ENCODE data around the gene NAV2. TPM values are rescaled to one million over a fixed set of nuclear protein-coding genes. Genes with fewer than 3 reads are reported as not detected.

NAV2 gene
- polyA plus RNA-seq, 1 donor from 2014 or later: 3.0 TPM

- Histone ChIP-seq H3K36me3 (ENCODE audit: insufficient read depth, low read length) (no peaks in the 10 kb centered on the region), H3K27ac (ENCODE audit: low read length) (no peak overlapping the region), H3K4me3 (ENCODE audit: low read length) (no peak overlapping the region), H2AFZ (ENCODE audit: low read depth, low read length) (no peak overlapping the region), H3K79me2 (replicated peaks; ENCODE audit: insufficient read depth, low read length) (no peaks in the 10 kb centered on the region), H3K27me3 (ENCODE audit: insufficient read depth, low read depth, low read length) (no peaks in the 10 kb centered on the region), H3K9me3 (ENCODE audit: low read length) (no peaks in the 10 kb centered on the region), H3F3A (ENCODE audit: insufficient read depth, low read length, poor library complexity, severe bottlenecking) (no peaks in the 10 kb centered on the region), H3K9ac (ENCODE audit: low read length) (no peak overlapping the region), H4K20me1 (ENCODE audit: insufficient read depth) (no peaks in the 10 kb centered on the region), H3K4me2 (ENCODE audit: low read length) (no peak overlapping the region), H3K9me2 (ENCODE audit: insufficient read depth, low read length) (no peaks in the 10 kb centered on the region)
- TF ChIP-seq POLR2AphosphoS5 (IDR thresholded peaks at IDR 0.05) (no peak), MXI1 (conservative IDR thresholded peaks at IDR 0.05; ENCODE audit: poor library complexity, severe bottlenecking) (no peak), SMC3 (conservative IDR thresholded peaks at IDR 0.05; ENCODE audit: poor library complexity) (no peak)
Measured at GRCh38 chr11:19872512-19873145, 160.0 kb downstream of the NAV2 start.

GRCh38 chr11:19873730-19874129 lies 161.1 kb downstream of the NAV2 start:
- H3K4me2 ChIP-seq (ENCODE audit: low read length): no peak overlapping the region
- no peaks in the 10 kb centered on the region for H3K27me3 ChIP-seq (ENCODE audit: insufficient read depth, low read depth, low read length)
- no peak overlapping the region for H3K27ac ChIP-seq (ENCODE audit: low read length)
- H3K9ac ChIP-seq (ENCODE audit: low read length): no peak overlapping the region
- no peaks in the 10 kb centered on the region for H3K9me3 ChIP-seq (ENCODE audit: low read length)
- no peaks in the 10 kb centered on the region for H3F3A ChIP-seq (ENCODE audit: insufficient read depth, low read length, poor library complexity, severe bottlenecking)
- H4K20me1 ChIP-seq (ENCODE audit: insufficient read depth): no peaks in the 10 kb centered on the region
- TF ChIP-seq, protein P1, sequence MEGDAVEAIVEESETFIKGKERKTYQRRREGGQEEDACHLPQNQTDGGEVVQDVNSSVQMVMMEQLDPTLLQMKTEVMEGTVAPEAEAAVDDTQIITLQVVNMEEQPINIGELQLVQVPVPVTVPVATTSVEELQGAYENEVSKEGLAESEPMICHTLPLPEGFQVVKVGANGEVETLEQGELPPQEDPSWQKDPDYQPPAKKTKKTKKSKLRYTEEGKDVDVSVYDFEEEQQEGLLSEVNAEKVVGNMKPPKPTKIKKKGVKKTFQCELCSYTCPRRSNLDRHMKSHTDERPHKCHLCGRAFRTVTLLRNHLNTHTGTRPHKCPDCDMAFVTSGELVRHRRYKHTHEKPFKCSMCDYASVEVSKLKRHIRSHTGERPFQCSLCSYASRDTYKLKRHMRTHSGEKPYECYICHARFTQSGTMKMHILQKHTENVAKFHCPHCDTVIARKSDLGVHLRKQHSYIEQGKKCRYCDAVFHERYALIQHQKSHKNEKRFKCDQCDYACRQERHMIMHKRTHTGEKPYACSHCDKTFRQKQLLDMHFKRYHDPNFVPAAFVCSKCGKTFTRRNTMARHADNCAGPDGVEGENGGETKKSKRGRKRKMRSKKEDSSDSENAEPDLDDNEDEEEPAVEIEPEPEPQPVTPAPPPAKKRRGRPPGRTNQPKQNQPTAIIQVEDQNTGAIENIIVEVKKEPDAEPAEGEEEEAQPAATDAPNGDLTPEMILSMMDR (IDR thresholded peaks at IDR 0.05; ENCODE audit: poor library complexity, severe bottlenecking): no peak
- TF ChIP-seq EP300 (conservative IDR thresholded peaks at IDR 0.05; ENCODE audit: poor library complexity, severe bottlenecking) (no peak), RAD21 (conservative IDR thresholded peaks at IDR 0.05) (no peak), REST (IDR thresholded peaks at IDR 0.05; ENCODE audit: borderline replicate concordance) (no peak), SMC3 (conservative IDR thresholded peaks at IDR 0.05; ENCODE audit: poor library complexity) (no peak), POLR2AphosphoS5 (IDR thresholded peaks at IDR 0.05) (no peak), EZH2 (IDR thresholded peaks at IDR 0.05; ENCODE audit: borderline replicate concordance, insufficient read depth, low read length, poor library complexity, severe bottlenecking) (no peak), TAF1 (IDR thresholded peaks at IDR 0.05; ENCODE audit: low read depth) (no peak), MXI1 (conservative IDR thresholded peaks at IDR 0.05; ENCODE audit: poor library complexity, severe bottlenecking) (no peak)
- no peaks in the 10 kb centered on the region for H3K79me2 ChIP-seq (replicated peaks; ENCODE audit: insufficient read depth, low read length)
- no peaks in the 10 kb centered on the region for H3K36me3 ChIP-seq (ENCODE audit: insufficient read depth, low read length)
- H3K9me2 ChIP-seq (ENCODE audit: insufficient read depth, low read length): no peaks in the 10 kb centered on the region
- H2AFZ ChIP-seq (ENCODE audit: low read depth, low read length): no peak overlapping the region
- no peak overlapping the region for H3K4me3 ChIP-seq (ENCODE audit: low read length)

Measured in neural cell (in vitro differentiated cells).